HCT116 (cell line): ENCODE measurements around the gene MYL4.

ENCODE experiments used
- CTCF ChIP-seq, 3 experiments: fragments of 200-600 bp in 1 of 3; sonication (generic) in 1 of 3; IDR thresholded peaks in 2 of 3; conservative IDR thresholded peaks in 1 of 3; 2 replicates each; pipeline ENCODE4 v1.5.1; 2012 to 2017; ENCODE audit warnings: low read depth in 2 of 3, low read length in 2 of 3, antibody characterized with exemption in 1 of 3, borderline replicate concordance in 1 of 3, control low read depth in 1 of 3, mild to moderate bottlenecking in 1 of 3, mixed read lengths in 1 of 3, mixed run types in 1 of 3, moderate library complexity in 1 of 3; ENCODE audit not compliant: insufficient read depth in 1 of 3
- EGR1 ChIP-seq: IDR thresholded peaks from 2 replicates; pipeline ENCODE4 v1.6.1; 2012; ENCODE audit warnings: low read depth
- POLR2AphosphoS5 ChIP-seq: IDR thresholded peaks from 2 replicates; pipeline ENCODE4 v1.6.1; 2011; ENCODE audit warnings: mild to moderate bottlenecking, low read depth, low read length, moderate library complexity
- SP1 ChIP-seq: IDR thresholded peaks from 2 replicates; pipeline ENCODE4 v1.6.1; 2012; ENCODE audit warnings: low read depth
- TCF7L2 ChIP-seq: IDR thresholded peaks from 2 replicates; pipeline ENCODE4 v1.7.0; 2011; ENCODE audit warnings: borderline replicate concordance, inconsistent platforms; ENCODE audit not compliant: insufficient read depth, insufficient read length; ENCODE audit errors: extremely low read depth
- ZNF274 ChIP-seq: fragments of 200-500 bp; sonication (Bioruptor generic); IDR thresholded peaks from 2 replicates; pipeline ENCODE4 v1.6.1; 2014; ENCODE audit warnings: mild to moderate bottlenecking, low read depth, low read length, inconsistent platforms
- TF ChIP-seq, protein P1 (sequence below): IDR thresholded peaks from 2 replicates; pipeline ENCODE4 v1.6.1; 2012; ENCODE audit warnings: low read depth

- TF ChIP-seq SP1 = no peak
- TF ChIP-seq TCF7L2 = no peak
- no peak for TF ChIP-seq ZNF274
- TF ChIP-seq EGR1 = no peak
- no peak for TF ChIP-seq CTCF (IDR thresholded peaks at IDR 0.05 in 2 of 3, conservative IDR thresholded peaks at IDR 0.05 in 1 of 3; ENCODE audit: borderline replicate concordance in 1 of 3, insufficient read depth in 1 of 3, low read depth in 2 of 3, low read length in 2 of 3)
- TF ChIP-seq, protein P1, sequence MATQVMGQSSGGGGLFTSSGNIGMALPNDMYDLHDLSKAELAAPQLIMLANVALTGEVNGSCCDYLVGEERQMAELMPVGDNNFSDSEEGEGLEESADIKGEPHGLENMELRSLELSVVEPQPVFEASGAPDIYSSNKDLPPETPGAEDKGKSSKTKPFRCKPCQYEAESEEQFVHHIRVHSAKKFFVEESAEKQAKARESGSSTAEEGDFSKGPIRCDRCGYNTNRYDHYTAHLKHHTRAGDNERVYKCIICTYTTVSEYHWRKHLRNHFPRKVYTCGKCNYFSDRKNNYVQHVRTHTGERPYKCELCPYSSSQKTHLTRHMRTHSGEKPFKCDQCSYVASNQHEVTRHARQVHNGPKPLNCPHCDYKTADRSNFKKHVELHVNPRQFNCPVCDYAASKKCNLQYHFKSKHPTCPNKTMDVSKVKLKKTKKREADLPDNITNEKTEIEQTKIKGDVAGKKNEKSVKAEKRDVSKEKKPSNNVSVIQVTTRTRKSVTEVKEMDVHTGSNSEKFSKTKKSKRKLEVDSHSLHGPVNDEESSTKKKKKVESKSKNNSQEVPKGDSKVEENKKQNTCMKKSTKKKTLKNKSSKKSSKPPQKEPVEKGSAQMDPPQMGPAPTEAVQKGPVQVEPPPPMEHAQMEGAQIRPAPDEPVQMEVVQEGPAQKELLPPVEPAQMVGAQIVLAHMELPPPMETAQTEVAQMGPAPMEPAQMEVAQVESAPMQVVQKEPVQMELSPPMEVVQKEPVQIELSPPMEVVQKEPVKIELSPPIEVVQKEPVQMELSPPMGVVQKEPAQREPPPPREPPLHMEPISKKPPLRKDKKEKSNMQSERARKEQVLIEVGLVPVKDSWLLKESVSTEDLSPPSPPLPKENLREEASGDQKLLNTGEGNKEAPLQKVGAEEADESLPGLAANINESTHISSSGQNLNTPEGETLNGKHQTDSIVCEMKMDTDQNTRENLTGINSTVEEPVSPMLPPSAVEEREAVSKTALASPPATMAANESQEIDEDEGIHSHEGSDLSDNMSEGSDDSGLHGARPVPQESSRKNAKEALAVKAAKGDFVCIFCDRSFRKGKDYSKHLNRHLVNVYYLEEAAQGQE = no peak
- TF ChIP-seq POLR2AphosphoS5 = no peak
Observed at GRCh38 chr17:47257651-47258339, 48.6 kb downstream of the MYL4 start.
